ENCODE measurements around the gene CCNL1.

DNA sequence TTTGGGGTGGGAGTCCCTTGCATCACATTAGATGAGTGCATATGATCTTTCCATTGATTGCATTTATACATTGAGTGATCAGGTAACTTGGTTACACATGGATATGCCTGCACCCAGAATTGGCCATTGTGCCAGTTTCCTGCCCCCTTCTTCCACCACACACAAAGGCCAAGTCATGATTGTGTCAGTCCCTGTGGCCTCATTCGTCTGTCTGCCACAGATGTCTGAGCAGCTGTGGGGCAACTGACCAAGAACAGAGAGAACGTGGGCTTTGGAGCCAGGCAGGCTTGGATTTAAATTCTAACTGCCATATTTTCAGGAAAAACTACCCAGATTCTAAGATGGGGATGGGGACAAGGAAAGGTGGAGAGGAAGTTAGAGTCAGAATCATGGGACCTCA lies 27.0 kb downstream of the CCNL1 start:
- TF ChIP-seq, protein P1, sequence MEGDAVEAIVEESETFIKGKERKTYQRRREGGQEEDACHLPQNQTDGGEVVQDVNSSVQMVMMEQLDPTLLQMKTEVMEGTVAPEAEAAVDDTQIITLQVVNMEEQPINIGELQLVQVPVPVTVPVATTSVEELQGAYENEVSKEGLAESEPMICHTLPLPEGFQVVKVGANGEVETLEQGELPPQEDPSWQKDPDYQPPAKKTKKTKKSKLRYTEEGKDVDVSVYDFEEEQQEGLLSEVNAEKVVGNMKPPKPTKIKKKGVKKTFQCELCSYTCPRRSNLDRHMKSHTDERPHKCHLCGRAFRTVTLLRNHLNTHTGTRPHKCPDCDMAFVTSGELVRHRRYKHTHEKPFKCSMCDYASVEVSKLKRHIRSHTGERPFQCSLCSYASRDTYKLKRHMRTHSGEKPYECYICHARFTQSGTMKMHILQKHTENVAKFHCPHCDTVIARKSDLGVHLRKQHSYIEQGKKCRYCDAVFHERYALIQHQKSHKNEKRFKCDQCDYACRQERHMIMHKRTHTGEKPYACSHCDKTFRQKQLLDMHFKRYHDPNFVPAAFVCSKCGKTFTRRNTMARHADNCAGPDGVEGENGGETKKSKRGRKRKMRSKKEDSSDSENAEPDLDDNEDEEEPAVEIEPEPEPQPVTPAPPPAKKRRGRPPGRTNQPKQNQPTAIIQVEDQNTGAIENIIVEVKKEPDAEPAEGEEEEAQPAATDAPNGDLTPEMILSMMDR (conservative IDR thresholded peaks at IDR 0.05; ENCODE audit: low read length), result no peak
- no peak for TF ChIP-seq EZH2phosphoT487 (IDR thresholded peaks at IDR 0.05; ENCODE audit: borderline replicate concordance)

Measured in Loucy (cell line).